Measurements from ENCODE around the gene TMOD3.

GRCh38 chr15:51917493-51917892 is 88.0 kb downstream of the TMOD3 start:
- TF ChIP-seq CTCF (IDR thresholded peaks at IDR 0.05; ENCODE audit: low read depth, low read length, poor library complexity, severe bottlenecking) (peak; percentile 48), EZH2phosphoT487 (IDR thresholded peaks at IDR 0.05; ENCODE audit: borderline replicate concordance, low read length) (no peak)

All from DOHH2 (cell line).